G401.6 (cell line): Measurements from ENCODE around the gene TOMT.
"Not testable (repeated sequence)": the region's sequence is repeated elsewhere in the genome, so short reads cannot be mapped to it uniquely, and the experiment has no call there.

Experiments
- FAIRE-seq: peaks from 2 replicates; lab custom pipeline; 2012; peaks lifted over from hg19 to GRCh38; lab: Jason Lieb, UNC

TOMT gene

DNA sequence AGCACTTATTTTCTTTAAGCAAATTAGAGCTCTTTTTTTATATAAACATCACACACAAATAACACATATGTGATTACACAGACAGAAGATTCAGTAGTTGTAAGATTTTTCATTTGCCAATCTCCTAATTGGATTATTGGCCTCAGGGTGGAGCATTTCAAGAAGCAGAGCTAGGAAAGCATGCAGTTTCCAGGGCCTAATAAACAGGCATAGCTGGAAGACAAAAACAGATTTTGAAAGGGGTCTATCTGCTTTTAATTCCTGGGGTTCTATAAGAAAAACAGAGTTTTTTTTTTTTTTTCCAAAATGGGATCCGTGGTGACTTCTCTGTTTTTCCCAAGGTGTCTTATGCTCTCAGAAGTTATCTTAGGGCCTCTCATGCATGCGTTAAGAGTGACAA, 22.2 kb downstream of the TOMT start:
- FAIRE-seq = no peak

DNA sequence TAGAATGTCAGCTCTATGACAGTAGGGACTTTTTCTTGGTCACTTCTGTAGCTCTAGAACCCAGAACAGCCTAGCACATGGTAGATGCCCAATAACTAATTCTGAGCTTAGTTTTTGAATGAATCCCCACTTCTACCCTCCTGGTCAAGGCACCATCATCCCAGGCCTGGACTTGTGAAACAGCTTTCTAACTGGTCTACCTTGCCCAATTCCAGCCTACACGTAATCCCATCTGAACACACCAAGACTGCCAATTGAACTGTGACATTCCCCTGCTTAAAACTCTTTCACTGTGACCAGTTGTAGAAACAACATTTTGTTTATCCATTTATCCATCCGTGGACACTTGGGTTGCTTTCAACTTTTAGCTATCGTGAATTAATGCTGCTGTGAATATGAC, 23.7 kb downstream of the TOMT start:
- FAIRE-seq = no peak

DNA sequence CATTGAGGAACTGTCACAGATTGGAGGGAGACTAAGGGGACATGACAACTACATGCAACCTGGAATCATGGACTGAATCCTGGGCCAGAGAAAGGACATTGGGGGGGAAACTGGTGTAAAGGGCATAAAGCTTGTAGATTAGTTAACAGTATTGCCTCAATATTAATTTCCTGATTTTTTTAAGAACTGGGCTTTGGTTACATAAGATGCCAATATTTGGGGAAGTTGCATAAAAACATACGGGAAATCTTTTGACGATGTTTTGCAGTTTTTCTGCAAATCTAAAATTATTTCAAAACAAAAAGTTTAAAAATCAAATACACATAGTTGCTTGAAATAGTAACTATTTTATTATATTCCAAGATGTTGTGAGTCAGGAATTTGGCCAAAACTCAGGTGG, 26.9 kb downstream of the TOMT start:
- no peak for FAIRE-seq

DNA sequence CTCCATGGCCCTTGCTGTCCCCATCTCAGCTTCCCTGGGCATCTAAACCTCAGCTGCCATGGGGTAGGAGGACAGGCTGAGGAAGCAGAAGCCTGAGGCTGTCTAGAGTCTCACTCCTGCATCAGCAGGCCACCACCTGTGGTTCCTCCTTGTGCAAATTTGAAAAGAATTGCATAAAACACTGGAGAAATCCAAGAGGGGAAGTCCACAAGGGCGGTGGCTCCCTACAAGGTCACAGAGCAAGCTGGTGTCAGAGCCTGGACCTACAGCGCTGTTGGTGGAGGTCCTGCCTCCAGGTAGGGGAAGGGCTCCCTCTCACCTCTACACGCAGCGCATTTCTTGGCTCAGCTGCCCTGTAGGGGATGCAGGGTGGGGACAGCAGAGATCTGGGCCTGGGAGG, 29.7 kb downstream of the TOMT start, which contains the start of gene FOLR3:
Gene FOLR3, plus strand, starts transcription at position 253 of the 400 bp plus-strand sequence. CDS start 228 bp downstream, outside the sequence.
- not testable (repeated sequence) for FAIRE-seq

DNA sequence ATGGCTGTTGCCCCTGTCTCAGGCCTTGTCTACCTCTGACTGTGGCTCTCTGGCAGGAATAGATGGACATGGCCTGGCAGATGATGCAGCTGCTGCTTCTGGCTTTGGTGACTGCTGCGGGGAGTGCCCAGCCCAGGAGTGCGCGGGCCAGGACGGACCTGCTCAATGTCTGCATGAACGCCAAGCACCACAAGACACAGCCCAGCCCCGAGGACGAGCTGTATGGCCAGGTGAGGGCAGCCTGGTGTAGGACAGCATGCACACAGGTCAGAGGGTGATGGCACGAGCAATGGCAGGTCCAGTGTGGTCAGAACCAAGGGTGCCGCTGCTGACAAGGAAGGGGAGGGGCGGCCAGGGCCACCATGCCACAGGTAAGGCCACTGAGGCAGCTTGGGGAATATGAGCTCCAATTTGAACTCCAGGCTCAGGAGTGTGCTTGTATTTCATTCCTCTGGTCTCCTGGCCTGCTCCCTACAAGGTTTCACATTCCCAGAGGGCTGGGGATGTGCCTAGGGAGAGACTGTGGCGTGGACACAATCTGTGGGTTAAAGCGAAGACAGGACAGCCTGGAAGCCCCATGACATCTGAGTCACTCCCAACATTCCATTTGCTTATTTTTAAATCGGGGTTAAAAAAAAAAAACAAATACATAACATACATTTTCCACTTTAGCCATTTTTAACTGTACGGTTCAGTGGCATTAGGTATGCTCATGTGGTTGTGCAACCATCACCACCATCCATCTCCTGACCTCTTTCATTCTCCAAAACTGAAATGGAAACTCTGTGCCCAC, 30.4 kb downstream of the TOMT start:
- FAIRE-seq = no peak

- no peak for FAIRE-seq
Observed at GRCh38 chr11:72136684-72137262, 31.0 kb downstream of the TOMT start.

GRCh38 chr11:72138821-72139390, 33.2 kb downstream of the TOMT start:
- FAIRE-seq = no peak

- FAIRE-seq = no peak
Observed at GRCh38 chr11:72139500-72139899, 33.8 kb downstream of the TOMT start.

- FAIRE-seq = no peak
Observed at GRCh38 chr11:72140661-72141060, 34.9 kb downstream of the TOMT start.

- no peak for FAIRE-seq
Observed at GRCh38 chr11:72141066-72141465, 35.3 kb downstream of the TOMT start.

DNA sequence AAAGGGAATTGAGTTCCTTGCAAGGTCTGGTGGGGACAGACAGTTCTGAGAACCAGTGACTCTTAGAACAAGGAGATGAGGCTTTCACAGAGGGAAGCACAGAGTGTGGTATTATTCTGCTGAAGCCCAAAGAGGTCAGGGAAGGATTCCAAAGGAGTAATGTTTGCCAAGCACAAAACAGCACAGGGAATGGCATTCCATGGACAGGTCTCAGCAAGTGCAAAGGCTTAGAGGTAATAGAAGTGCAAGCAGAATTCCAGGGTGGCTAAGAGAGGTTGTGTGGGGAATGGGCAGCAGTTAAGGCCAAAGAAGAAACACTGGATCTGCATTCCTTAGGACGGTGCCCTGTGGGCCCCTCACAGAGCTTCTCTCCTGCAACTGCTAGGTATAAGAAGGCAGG, 36.4 kb downstream of the TOMT start:
- not testable (repeated sequence) for FAIRE-seq

- not testable (repeated sequence) for FAIRE-seq
Observed at GRCh38 chr11:72142543-72142942, 36.8 kb downstream of the TOMT start.

DNA sequence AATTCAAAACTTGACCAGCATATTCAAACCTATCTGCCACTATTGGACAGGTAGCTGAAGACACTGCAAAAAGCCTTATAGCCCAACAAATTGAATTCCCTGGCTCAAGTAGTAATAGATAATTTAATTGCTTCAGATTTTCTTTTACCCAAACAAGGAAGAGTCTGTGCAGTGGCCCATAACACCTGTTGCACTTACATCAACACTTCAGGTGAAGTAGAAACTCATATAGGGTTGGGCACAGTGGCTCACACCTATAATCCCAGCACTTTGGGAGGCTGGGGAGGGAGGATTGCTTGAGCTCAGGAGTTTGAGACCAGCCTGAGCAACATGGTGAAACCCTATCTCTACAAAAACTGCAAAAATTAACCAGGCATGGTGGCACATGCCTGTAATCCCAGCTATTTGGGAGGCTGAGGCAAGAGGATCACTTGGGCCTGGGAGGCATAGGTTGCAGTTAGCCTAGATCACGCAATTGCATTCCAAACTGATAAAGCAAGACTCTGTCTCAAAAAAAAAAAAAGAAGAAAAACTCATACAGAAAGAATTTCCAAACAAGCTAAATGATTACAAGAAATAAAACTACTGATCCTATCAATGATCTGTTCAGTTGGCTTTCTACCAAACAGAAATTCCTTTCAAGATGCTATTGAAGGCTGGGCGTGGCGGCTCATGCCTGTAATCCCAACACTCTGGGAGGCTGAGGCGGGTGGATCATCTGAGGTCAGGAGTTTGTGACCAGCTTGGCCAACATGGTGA, 39.3 kb downstream of the TOMT start:
- FAIRE-seq = no peak

DNA sequence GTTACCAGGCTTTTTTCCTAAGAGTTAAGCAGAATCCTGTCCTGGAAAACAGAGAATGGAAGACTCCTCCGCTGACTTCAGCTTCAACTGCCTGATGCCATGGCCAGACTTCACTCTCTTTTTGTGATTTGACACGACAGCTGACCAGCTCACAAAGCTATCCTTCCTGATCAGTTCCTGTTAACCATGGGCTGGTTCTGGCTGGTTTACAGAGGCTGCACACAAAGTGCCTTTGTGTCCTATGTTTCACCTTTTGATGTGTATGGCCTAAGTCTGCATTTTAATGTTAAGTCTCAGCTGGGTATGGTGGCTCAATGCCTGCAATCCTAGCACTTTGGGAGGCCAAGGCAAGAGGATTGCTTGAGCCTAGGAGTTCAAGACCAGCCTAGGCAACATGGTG, 40.9 kb downstream of the TOMT start:
- no peak for FAIRE-seq

GRCh38 chr11:72150882-72151281, 45.2 kb downstream of the TOMT start:
- no peak for FAIRE-seq

DNA sequence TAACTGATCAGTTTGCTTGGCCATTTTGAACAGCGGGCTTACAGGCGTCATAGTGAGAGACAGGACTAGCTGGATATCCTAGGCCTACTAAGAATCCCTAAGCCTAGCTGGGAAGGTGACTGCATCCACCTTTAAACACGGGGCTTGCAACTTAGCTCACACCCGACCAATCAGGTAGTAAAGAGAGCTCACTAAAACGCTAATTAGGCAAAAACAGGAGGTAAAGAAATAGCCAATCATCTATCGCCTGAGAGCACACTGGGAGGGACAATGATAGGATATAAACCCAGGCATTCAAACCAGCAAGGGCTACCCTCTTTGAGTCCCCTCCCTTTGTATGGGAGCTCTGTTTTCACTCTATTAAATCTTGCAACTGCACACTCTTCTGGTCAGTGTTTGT, 48.1 kb downstream of the TOMT start:
- not testable (repeated sequence) for FAIRE-seq

DNA sequence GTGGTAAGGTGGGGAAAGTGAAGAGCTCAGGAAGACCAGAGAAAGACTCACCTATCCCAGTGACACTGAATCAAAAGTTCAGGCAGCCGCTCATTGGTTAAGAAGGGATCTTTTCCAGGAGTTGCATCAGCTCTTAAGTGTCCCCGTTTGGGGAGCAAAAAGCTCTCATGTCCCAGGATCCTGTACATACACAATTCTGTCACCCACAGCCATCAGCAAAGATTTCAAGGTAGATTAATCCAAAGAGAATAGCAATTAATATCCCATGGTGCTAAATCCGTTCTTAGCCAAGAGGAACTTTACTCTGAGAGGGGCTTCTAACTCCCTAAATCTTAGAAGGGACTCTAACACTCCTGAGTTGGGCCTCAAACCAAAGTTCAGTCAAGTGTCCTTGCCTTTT, 49.1 kb downstream of the TOMT start:
- no peak for FAIRE-seq

DNA sequence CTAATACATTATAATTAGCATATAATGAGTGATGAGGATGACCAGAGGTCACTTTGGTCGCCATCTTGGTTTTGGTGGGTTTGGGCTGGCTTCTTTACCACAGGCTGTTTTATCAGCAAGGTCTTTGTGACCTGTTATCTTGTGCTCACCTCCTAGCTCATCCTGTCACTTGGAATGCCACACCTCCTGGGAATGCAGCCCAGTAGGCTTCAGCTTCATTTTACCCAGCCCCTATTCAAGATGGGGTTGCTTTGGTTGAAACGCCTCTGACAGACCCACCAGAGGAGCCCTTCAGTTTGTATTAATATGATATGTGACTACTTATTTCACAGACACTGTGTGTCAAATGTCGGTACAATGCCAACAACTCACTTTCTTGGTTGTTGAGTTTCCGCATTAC, 50.0 kb downstream of the TOMT start:
- FAIRE-seq = no peak

DNA sequence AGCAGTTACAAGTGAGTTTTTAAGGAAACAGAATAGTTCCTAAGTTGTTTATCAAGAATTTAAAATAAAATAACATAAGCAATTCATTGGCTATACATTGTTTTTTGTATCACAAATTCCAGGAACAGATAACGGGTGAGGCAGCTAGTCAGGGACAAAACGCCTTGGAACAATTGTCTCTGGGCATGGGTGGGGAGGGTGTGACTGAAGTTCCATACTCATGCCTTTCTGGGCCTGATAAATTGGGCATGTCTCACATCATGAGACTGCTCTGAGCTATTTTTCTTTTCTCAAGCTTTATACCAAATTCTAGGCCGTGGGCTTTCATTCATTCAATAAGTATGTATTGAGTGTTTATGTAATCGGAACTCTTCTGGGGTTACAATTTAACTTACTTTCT, 51.4 kb downstream of the TOMT start:
- FAIRE-seq = no peak
